ENCODE data around the gene CNFN. TPM values are rescaled to one million over a fixed set of nuclear protein-coding genes. Genes with fewer than 3 reads are reported as not detected.

Gene CNFN
- total and polyA plus RNA-seq, 2 experiments from 2014 or later = 6.7 to 54.5 TPM

DNA sequence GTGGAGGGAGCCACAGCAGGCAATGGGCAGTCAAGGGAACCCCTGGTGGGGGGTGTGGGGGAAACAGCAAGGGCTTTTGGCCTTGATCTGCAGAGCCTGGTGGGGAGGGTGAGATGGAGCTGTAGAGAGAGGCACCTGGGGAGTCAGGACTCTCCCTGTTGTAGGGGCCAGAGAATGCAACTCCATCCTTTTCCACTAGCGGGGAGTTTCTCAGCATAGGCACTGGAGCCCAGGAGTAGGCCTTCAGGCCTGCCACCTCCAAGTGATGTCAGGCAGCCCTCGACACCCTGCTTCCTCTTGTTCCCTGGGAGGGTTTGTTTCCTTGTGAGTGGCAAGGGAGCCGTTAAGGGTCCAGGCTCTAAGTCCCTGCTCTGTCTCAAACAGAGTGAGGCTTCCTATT is 39.7 kb downstream of the CNFN start (continued):
- TF ChIP-seq, protein P1, sequence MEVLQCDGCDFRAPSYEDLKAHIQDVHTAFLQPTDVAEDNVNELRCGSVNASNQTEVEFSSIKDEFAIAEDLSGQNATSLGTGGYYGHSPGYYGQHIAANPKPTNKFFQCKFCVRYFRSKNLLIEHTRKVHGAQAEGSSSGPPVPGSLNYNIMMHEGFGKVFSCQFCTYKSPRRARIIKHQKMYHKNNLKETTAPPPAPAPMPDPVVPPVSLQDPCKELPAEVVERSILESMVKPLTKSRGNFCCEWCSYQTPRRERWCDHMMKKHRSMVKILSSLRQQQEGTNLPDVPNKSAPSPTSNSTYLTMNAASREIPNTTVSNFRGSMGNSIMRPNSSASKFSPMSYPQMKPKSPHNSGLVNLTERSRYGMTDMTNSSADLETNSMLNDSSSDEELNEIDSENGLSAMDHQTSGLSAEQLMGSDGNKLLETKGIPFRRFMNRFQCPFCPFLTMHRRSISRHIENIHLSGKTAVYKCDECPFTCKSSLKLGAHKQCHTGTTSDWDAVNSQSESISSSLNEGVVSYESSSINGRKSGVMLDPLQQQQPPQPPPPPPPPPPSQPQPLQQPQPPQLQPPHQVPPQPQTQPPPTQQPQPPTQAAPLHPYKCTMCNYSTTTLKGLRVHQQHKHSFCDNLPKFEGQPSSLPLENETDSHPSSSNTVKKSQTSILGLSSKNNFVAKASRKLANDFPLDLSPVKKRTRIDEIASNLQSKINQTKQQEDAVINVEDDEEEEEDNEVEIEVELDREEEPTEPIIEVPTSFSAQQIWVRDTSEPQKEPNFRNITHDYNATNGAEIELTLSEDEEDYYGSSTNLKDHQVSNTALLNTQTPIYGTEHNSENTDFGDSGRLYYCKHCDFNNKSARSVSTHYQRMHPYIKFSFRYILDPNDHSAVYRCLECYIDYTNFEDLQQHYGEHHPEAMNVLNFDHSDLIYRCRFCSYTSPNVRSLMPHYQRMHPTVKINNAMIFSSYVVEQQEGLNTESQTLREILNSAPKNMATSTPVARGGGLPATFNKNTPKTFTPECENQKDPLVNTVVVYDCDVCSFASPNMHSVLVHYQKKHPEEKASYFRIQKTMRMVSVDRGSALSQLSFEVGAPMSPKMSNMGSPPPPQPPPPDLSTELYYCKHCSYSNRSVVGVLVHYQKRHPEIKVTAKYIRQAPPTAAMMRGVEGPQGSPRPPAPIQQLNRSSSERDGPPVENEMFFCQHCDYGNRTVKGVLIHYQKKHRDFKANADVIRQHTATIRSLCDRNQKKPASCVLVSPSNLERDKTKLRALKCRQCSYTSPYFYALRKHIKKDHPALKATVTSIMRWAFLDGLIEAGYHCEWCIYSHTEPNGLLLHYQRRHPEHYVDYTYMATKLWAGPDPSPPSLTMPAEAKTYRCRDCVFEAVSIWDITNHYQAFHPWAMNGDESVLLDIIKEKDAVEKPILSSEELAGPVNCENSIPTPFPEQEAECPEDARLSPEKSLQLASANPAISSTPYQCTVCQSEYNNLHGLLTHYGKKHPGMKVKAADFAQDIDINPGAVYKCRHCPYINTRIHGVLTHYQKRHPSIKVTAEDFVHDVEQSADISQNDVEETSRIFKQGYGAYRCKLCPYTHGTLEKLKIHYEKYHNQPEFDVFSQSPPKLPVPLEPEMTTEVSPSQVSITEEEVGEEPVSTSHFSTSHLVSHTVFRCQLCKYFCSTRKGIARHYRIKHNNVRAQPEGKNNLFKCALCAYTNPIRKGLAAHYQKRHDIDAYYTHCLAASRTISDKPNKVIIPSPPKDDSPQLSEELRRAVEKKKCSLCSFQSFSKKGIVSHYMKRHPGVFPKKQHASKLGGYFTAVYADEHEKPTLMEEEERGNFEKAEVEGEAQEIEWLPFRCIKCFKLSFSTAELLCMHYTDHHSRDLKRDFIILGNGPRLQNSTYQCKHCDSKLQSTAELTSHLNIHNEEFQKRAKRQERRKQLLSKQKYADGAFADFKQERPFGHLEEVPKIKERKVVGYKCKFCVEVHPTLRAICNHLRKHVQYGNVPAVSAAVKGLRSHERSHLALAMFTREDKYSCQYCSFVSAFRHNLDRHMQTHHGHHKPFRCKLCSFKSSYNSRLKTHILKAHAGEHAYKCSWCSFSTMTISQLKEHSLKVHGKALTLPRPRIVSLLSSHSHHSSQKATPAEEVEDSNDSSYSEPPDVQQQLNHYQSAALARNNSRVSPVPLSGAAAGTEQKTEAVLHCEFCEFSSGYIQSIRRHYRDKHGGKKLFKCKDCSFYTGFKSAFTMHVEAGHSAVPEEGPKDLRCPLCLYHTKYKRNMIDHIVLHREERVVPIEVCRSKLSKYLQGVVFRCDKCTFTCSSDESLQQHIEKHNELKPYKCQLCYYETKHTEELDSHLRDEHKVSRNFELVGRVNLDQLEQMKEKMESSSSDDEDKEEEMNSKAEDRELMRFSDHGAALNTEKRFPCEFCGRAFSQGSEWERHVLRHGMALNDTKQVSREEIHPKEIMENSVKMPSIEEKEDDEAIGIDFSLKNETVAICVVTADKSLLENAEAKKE (CRISPR knock-in tag; IDR thresholded peaks at IDR 0.05) = no peak
- TF ChIP-seq, protein P2, sequence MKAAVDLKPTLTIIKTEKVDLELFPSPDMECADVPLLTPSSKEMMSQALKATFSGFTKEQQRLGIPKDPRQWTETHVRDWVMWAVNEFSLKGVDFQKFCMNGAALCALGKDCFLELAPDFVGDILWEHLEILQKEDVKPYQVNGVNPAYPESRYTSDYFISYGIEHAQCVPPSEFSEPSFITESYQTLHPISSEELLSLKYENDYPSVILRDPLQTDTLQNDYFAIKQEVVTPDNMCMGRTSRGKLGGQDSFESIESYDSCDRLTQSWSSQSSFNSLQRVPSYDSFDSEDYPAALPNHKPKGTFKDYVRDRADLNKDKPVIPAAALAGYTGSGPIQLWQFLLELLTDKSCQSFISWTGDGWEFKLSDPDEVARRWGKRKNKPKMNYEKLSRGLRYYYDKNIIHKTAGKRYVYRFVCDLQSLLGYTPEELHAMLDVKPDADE (IDR thresholded peaks at IDR 0.05) = no peak
- TF ChIP-seq CREB1 (CRISPR knock-in tag; IDR thresholded peaks at IDR 0.05; ENCODE audit: low read depth) = no peak

DNA sequence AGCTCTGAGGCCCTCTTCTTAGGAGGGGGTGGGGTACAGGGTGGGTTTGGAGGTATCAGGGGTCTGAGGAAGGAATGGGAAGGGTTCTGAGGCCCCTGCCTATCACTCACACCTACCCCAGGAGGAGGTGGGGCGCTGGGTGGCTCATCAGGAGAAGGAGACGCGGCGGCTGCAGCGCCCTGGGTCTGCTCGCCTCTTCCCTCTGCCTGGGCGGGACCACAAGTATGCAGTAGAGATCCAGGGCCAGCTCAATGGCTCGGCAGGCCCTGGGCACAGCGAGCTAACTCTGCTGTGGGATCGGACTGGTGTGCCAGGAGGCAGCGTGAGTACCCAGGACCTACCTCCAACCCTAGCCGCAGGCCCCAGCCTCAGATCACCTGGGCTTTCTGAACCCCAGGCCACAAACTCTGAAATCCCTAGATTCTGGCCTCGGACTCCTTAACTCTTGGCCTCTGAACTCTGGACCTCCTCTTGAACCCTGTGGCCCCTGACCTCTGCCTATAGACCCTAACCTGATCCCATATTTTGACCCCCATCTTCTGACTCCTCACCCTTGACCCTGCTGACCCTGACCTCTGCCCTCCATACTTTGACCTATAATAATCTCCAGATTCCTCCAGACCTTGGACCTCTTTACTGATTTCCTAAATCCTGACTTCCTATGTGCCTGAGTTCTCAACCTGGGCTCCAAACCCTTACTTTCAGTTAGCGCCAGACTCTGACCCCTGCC is 40.6 kb downstream of the CNFN start:
- Histone ChIP-seq H3K9me2 (ENCODE audit: insufficient read depth) (no peaks in the 10 kb centered on the region), H3K4me2 (no peak overlapping the region), H3F3A (replicated peaks; ENCODE audit: low read depth) (no peaks in the 10 kb centered on the region), H3K4me1 (ENCODE audit: insufficient read depth) (no peaks in the 10 kb centered on the region), H2AFZ (no peak overlapping the region), H3K79me2 (replicated peaks; ENCODE audit: insufficient read depth) (no peaks in the 10 kb centered on the region), H3K27me3 (ENCODE audit: insufficient read depth) (no peaks in the 10 kb centered on the region), H4K20me1 (replicated peaks; ENCODE audit: insufficient read depth) (peaks cover 7% of the 10 kb centered on the region; the same call in 1 of the 2 replicates), H3K36me3 (ENCODE audit: insufficient read depth) (no peaks in the 10 kb centered on the region; the same call in 1 of the 2 replicates), H3K27ac (ENCODE audit: low read depth) (no peak overlapping the region), H3K4me3 (no peak overlapping the region)
- no peak for DNase-seq (ENCODE audit: low spot score)
- Mint-ChIP-seq H3K27me3 (ENCODE audit: insufficient read depth, low read depth, poor library complexity) (no peaks in the 10 kb centered on the region), H3K9me3 (peaks cover 3% of the 10 kb centered on the region; the same call in 1 of the 3 replicates), H3K4me3 (no peak overlapping the region), H3K4me1 (peaks cover 3% of the 10 kb centered on the region; the same call in 1 of the 3 replicates), H3K27ac (no peak overlapping the region; the same call in 1 of the 2 replicates), H3K36me3 (ENCODE audit: low read depth) (peaks cover 19% of the 10 kb centered on the region; the same call in 2 of the 3 replicates)
- ATAC-seq = no peak
- no peak for TF ChIP-seq POLR2AphosphoS5 (IDR thresholded peaks at IDR 0.05; ENCODE audit: low read depth)
- TF ChIP-seq ZNF114 (CRISPR knock-in tag; IDR thresholded peaks at IDR 0.05) = no peak
- no peak for TF ChIP-seq EZH2 (IDR thresholded peaks at IDR 0.05; ENCODE audit: low read depth, unreplicated experiment)
- TF ChIP-seq, protein P2 (IDR thresholded peaks at IDR 0.05) = no peak
- no peak for TF ChIP-seq JUNB (IDR thresholded peaks at IDR 0.05; ENCODE audit: unreplicated experiment)
- TF ChIP-seq, protein P3, sequence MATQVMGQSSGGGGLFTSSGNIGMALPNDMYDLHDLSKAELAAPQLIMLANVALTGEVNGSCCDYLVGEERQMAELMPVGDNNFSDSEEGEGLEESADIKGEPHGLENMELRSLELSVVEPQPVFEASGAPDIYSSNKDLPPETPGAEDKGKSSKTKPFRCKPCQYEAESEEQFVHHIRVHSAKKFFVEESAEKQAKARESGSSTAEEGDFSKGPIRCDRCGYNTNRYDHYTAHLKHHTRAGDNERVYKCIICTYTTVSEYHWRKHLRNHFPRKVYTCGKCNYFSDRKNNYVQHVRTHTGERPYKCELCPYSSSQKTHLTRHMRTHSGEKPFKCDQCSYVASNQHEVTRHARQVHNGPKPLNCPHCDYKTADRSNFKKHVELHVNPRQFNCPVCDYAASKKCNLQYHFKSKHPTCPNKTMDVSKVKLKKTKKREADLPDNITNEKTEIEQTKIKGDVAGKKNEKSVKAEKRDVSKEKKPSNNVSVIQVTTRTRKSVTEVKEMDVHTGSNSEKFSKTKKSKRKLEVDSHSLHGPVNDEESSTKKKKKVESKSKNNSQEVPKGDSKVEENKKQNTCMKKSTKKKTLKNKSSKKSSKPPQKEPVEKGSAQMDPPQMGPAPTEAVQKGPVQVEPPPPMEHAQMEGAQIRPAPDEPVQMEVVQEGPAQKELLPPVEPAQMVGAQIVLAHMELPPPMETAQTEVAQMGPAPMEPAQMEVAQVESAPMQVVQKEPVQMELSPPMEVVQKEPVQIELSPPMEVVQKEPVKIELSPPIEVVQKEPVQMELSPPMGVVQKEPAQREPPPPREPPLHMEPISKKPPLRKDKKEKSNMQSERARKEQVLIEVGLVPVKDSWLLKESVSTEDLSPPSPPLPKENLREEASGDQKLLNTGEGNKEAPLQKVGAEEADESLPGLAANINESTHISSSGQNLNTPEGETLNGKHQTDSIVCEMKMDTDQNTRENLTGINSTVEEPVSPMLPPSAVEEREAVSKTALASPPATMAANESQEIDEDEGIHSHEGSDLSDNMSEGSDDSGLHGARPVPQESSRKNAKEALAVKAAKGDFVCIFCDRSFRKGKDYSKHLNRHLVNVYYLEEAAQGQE (IDR thresholded peaks at IDR 0.05; ENCODE audit: unreplicated experiment) = no peak
- TF ChIP-seq STAT1 (IDR thresholded peaks at IDR 0.05; ENCODE audit: unreplicated experiment) = no peak
- no peak for TF ChIP-seq ZNF331 (CRISPR knock-in tag; IDR thresholded peaks at IDR 0.05; ENCODE audit: low read depth)
